Ascending aorta (tissue), 2 donors: ENCODE measurements around the gene IGSF3. TPM values are rescaled to one million over a fixed set of nuclear protein-coding genes. Genes with fewer than 3 reads are reported as not detected.

ENCODE experiments used
- DNase-seq, 2 donors: peaks; one replicate each; pipeline ENCODE4 v3.0.0-alpha.2; 2019; ENCODE audit warnings: low spot score in 2 of 2
- H3K27ac ChIP-seq, 2 donors: fragments of 200-600 bp; sonication (generic); one replicate each; pipeline ENCODE4 v1.5.1; 2016 to 2017; ENCODE audit warnings: mild to moderate bottlenecking in 1 of 2
- H3K27me3 ChIP-seq: fragments of 200-600 bp; sonication (generic); one replicate; pipeline ENCODE4 v1.5.1; 2017
- H3K36me3 ChIP-seq, 2 donors: fragments of 200-600 bp; sonication (generic); one replicate each; pipeline ENCODE4 v1.5.1; 2016
- H3K4me1 ChIP-seq, 2 donors: fragments of 200-600 bp; sonication (generic); one replicate each; pipeline ENCODE4 v1.5.1; 2016 to 2017; ENCODE audit warnings: mild to moderate bottlenecking in 1 of 2
- H3K4me3 ChIP-seq, 2 donors: fragments of 200-600 bp; sonication (generic); one replicate each; pipeline ENCODE4 v1.5.1; 2016 to 2017; ENCODE audit warnings: mild to moderate bottlenecking in 1 of 2
- H3K9me3 ChIP-seq, 2 donors: fragments of 200-600 bp; sonication (generic); one replicate each; pipeline ENCODE4 v1.5.1; 2016
- intact Hi-C: fragments of 100-400 bp; cut with DNase I; formaldehyde crosslinking; loops from one replicate; pipeline ENCODE4 v1.15.1; 2023
- total RNA-seq: library from RNA; depleted of rRNA; stranded (reverse); fragments of >200 nt; gene quantifications from one replicate; pipeline ENCODE4 v1.1.0, GENCODE V29; 2016
- TF ChIP-seq, protein P1 (sequence below), 3 experiments: fragments of 200-600 bp in 2 of 3; fragments of 450-650 bp in 1 of 3; sonication (generic) in 2 of 3; IDR thresholded peaks; one replicate each; pipeline ENCODE4 v1.5.1; 2016 to 2019; ENCODE audit warnings: antibody characterized with exemption in 3 of 3, mild to moderate bottlenecking in 1 of 3, moderate library complexity in 1 of 3

The IGSF3 gene
- total RNA-seq, 1 donor from 2014 or later, result 0.64 TPM

DNA sequence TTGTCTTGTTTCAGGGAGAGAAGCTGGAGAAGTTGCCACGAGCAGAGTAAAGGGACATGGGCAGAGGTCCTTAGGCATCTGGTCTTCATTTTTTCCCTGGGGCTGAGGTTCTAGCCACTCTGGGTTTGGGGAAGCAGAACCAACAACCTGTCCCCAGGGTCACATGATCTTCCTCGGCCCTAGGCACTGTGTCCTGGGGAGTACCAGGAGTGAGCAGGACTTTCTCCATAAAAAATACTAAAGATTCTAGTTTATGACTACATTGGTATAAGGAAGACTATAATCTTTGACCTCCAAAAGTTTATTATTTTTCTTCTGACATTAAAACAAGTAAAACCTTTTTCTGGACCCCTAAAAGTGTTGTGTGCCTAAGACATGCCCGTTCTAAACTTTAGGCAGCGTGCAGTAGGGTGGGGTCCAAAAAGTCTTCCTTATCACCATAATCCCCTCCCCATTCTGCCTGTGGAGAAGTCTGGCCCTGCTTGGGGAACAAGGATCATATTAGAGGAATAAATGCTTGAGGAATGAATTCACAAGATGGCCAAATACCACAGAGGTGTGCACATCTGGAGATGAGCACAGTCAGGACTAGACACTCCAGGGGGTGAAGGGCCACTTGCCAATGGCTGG, 19.3 kb upstream of the IGSF3 start:
- intact Hi-C loops, result no loop called here
- TF ChIP-seq, protein P1, sequence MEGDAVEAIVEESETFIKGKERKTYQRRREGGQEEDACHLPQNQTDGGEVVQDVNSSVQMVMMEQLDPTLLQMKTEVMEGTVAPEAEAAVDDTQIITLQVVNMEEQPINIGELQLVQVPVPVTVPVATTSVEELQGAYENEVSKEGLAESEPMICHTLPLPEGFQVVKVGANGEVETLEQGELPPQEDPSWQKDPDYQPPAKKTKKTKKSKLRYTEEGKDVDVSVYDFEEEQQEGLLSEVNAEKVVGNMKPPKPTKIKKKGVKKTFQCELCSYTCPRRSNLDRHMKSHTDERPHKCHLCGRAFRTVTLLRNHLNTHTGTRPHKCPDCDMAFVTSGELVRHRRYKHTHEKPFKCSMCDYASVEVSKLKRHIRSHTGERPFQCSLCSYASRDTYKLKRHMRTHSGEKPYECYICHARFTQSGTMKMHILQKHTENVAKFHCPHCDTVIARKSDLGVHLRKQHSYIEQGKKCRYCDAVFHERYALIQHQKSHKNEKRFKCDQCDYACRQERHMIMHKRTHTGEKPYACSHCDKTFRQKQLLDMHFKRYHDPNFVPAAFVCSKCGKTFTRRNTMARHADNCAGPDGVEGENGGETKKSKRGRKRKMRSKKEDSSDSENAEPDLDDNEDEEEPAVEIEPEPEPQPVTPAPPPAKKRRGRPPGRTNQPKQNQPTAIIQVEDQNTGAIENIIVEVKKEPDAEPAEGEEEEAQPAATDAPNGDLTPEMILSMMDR (IDR thresholded peaks at IDR 0.05), result no peak
- no peak for DNase-seq
- Histone ChIP-seq H3K4me3 (no peak overlapping the region), H3K36me3 (no peaks in the 10 kb centered on the region), H3K4me1 (no peaks in the 10 kb centered on the region), H3K27me3 (no peaks in the 10 kb centered on the region), H3K27ac (no peak overlapping the region), H3K9me3 (no peaks in the 10 kb centered on the region)

DNA sequence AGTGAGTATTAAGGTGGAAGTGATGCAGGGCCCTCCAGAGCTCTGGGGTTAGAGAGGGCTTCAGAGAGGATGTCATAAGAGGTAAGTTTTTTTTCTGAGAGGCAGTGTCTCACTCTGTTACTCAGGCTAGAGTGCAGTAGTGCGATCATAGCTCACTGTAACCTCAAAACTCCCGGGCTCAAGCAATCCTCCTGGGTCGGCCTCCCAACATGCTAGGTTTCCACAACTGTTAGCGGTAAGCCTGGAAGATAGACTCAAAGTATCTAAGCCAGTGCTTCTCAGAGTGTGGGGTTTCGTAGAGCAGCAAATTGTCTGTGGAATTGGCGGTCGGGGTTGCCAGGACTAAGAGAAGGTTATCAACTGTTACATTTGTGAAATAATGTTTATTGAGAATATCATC, 18.6 kb upstream of the IGSF3 start:
- TF ChIP-seq, protein P1 (IDR thresholded peaks at IDR 0.05), result no peak
- Histone ChIP-seq H3K27me3 (no peaks in the 10 kb centered on the region), H3K36me3 (no peaks in the 10 kb centered on the region), H3K27ac (no peak overlapping the region), H3K4me3 (no peak overlapping the region), H3K4me1 (no peaks in the 10 kb centered on the region), H3K9me3 (no peaks in the 10 kb centered on the region)
- intact Hi-C loops, result no loop called here
- DNase-seq, result no peak

- Histone ChIP-seq H3K9me3 (no peaks in the 10 kb centered on the region), H3K27me3 (no peaks in the 10 kb centered on the region), H3K4me1 (no peaks in the 10 kb centered on the region), H3K27ac (no peak overlapping the region), H3K36me3 (no peaks in the 10 kb centered on the region), H3K4me3 (no peak overlapping the region)
- TF ChIP-seq, protein P1 (IDR thresholded peaks at IDR 0.05), result no peak
- DNase-seq, result no peak
- intact Hi-C loops, result no loop called here
Measured at GRCh38 chr1:116684575-116684974, 17.0 kb upstream of the IGSF3 start.

GRCh38 chr1:116682641-116683221, 15.2 kb upstream of the IGSF3 start:
- H3K4me1 ChIP-seq, result no peaks in the 10 kb centered on the region
- no peaks in the 10 kb centered on the region for H3K36me3 ChIP-seq
- DNase-seq, result no peak
- H3K9me3 ChIP-seq, result no peaks in the 10 kb centered on the region
- no peak overlapping the region for H3K27ac ChIP-seq
- no peak overlapping the region for H3K4me3 ChIP-seq
- TF ChIP-seq, protein P1 (IDR thresholded peaks at IDR 0.05), result no peak
- intact Hi-C loops, result no loop called here
- H3K27me3 ChIP-seq, result no peaks in the 10 kb centered on the region

- no peaks in the 10 kb centered on the region for H3K36me3 ChIP-seq
- intact Hi-C loops, result no loop called here
- no peaks in the 10 kb centered on the region for H3K4me1 ChIP-seq
- no peak overlapping the region for H3K4me3 ChIP-seq
- H3K27ac ChIP-seq, result no peak overlapping the region
- no peaks in the 10 kb centered on the region for H3K9me3 ChIP-seq
- TF ChIP-seq, protein P1 (IDR thresholded peaks at IDR 0.05), result no peak
- H3K27me3 ChIP-seq, result no peaks in the 10 kb centered on the region
- DNase-seq, result no peak
Measured at GRCh38 chr1:116681343-116681899, 13.9 kb upstream of the IGSF3 start.
